Astrocyte (in vitro differentiated cells and primary cell): ENCODE measurements around the gene UVRAG. TPM values are rescaled to one million over a fixed set of nuclear protein-coding genes. Genes with fewer than 3 reads are reported as not detected.

ENCODE experiments used
- DNase-seq: peaks from one replicate; pipeline ENCODE4 v3.0.0-alpha.2; 2010; ENCODE audit warnings: low read depth
- FAIRE-seq: peaks from 2 replicates; lab custom pipeline; 2011; peaks lifted over from hg19 to GRCh38; lab: Jason Lieb, UNC
- H2AFZ ChIP-seq: 2 replicates; pipeline ENCODE4 v1.6.0; 2012; ENCODE audit warnings: low read depth, low read length, inconsistent platforms
- H3K27ac ChIP-seq: 2 replicates; pipeline ENCODE4 v1.5.1; 2011; ENCODE audit warnings: low read depth, low read length, inconsistent platforms
- H3K27me3 ChIP-seq: 2 replicates; pipeline ENCODE4 v1.6.0; 2011; ENCODE audit warnings: low read length, inconsistent platforms; ENCODE audit not compliant: insufficient read depth
- H3K36me3 ChIP-seq: 2 replicates; pipeline ENCODE4 v1.5.1; 2011; ENCODE audit warnings: low read length, inconsistent platforms; ENCODE audit not compliant: insufficient read depth
- H3K4me1 ChIP-seq: 2 replicates; pipeline ENCODE4 v1.5.1; 2011; ENCODE audit warnings: low read length, inconsistent platforms; ENCODE audit not compliant: insufficient read depth
- H3K4me2 ChIP-seq: 2 replicates; pipeline ENCODE4 v1.6.0; 2012; ENCODE audit warnings: low read length, inconsistent platforms
- H3K4me3 ChIP-seq: 2 replicates; pipeline ENCODE4 v1.5.1; 2011; ENCODE audit warnings: low read depth, mild to moderate bottlenecking, low read length, inconsistent platforms; ENCODE audit not compliant: insufficient read depth
- H3K79me2 ChIP-seq: 2 replicates; pipeline ENCODE4 v1.6.0; 2012; ENCODE audit warnings: mild to moderate bottlenecking, low read length, inconsistent platforms; ENCODE audit not compliant: insufficient read depth
- H3K9ac ChIP-seq: 2 replicates; pipeline ENCODE4 v1.6.0; 2012; ENCODE audit warnings: mild to moderate bottlenecking, low read length, inconsistent platforms
- H3K9me3 ChIP-seq: 2 replicates; pipeline ENCODE4 v1.5.1; 2012; ENCODE audit warnings: low read depth, mild to moderate bottlenecking, low read length, inconsistent platforms; ENCODE audit not compliant: insufficient read depth
- H4K20me1 ChIP-seq: 2 replicates; pipeline ENCODE4 v1.6.0; 2012; ENCODE audit warnings: low read length, inconsistent platforms; ENCODE audit not compliant: insufficient read depth
- H3K27ac Mint-ChIP-seq: one replicate; pipeline ENCODE4 v1.8.0; 2021; ENCODE audit warnings: mild to moderate bottlenecking, mixed read lengths; ENCODE audit not compliant: unreplicated experiment
- H3K27me3 Mint-ChIP-seq: one replicate; pipeline ENCODE4 v1.8.0; 2021; ENCODE audit warnings: low read depth, mixed read lengths; ENCODE audit not compliant: unreplicated experiment
- H3K36me3 Mint-ChIP-seq: one replicate; pipeline ENCODE4 v1.8.0; 2021; ENCODE audit warnings: low read depth, mixed read lengths; ENCODE audit not compliant: unreplicated experiment
- H3K4me1 Mint-ChIP-seq: one replicate; pipeline ENCODE4 v1.8.0; 2021; ENCODE audit warnings: low read depth, mixed read lengths; ENCODE audit not compliant: unreplicated experiment
- H3K4me3 Mint-ChIP-seq: one replicate; pipeline ENCODE4 v1.8.0; 2021; ENCODE audit warnings: mild to moderate bottlenecking, moderate library complexity, mixed read lengths; ENCODE audit not compliant: unreplicated experiment
- H3K9me3 Mint-ChIP-seq: one replicate; pipeline ENCODE4 v1.8.0; 2021; ENCODE audit warnings: mild to moderate bottlenecking, mixed read lengths; ENCODE audit not compliant: unreplicated experiment
- CTCF ChIP-seq: IDR thresholded peaks from 2 replicates; pipeline ENCODE4 v1.5.1; 2011; ENCODE audit warnings: low read depth, mild to moderate bottlenecking, inconsistent platforms, low read length, moderate library complexity; ENCODE audit not compliant: insufficient read depth
- EZH2 ChIP-seq: IDR thresholded peaks from 2 replicates; pipeline ENCODE4 v1.6.1; 2012; ENCODE audit warnings: mild to moderate bottlenecking, low read length, inconsistent platforms; ENCODE audit not compliant: insufficient read depth
- total RNA-seq: library from RNA; stranded (reverse); gene quantifications from 2 replicates; pipeline ENCODE4 v1.2.1, GENCODE V29; 2021

Gene UVRAG
- total RNA-seq, 1 donor from 2014 or later, result 15.3 TPM

DNA sequence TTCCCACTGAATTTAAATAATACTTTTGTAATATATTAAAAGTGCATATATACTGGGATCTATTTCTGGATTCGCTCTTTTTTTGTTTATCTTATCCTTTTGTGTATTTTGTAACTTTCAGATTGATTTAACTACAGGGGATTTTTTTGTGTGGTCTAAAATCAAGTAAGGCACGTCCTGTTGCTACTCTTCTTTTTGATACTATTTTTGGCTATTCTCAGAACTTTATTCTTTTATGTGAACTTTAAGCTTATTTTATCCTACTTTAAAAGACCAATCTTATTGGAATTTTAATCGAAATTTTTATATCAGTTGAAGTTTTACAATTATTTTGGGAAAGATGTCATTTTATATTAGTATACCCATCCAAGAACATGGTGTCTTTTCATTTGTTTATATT is 106.8 kb downstream of the UVRAG start:
- no peaks in the 10 kb centered on the region for H3K36me3 Mint-ChIP-seq
- peaks cover 7% of the 10 kb centered on the region for H3K4me1 ChIP-seq
- H3K36me3 ChIP-seq, result no peaks in the 10 kb centered on the region
- no peak overlapping the region for H3K27ac ChIP-seq
- no peak for FAIRE-seq
- no peaks in the 10 kb centered on the region for H3K9me3 ChIP-seq
- H4K20me1 ChIP-seq, result no peaks in the 10 kb centered on the region
- H3K4me3 Mint-ChIP-seq, result no peak overlapping the region
- DNase-seq, result no peak
- H3K9me3 Mint-ChIP-seq, result no peaks in the 10 kb centered on the region
- no peak overlapping the region for H3K27ac Mint-ChIP-seq
- no peak overlapping the region for H3K4me2 ChIP-seq
- no peak overlapping the region for H2AFZ ChIP-seq
- H3K9ac ChIP-seq, result no peak overlapping the region
- H3K27me3 ChIP-seq, result no peaks in the 10 kb centered on the region
- no peaks in the 10 kb centered on the region for H3K79me2 ChIP-seq
- TF ChIP-seq EZH2, result no peak
- no peak for TF ChIP-seq CTCF
- no peaks in the 10 kb centered on the region for H3K27me3 Mint-ChIP-seq
- H3K4me3 ChIP-seq, result no peak overlapping the region
- H3K4me1 Mint-ChIP-seq, result peaks cover 14% of the 10 kb centered on the region

DNA sequence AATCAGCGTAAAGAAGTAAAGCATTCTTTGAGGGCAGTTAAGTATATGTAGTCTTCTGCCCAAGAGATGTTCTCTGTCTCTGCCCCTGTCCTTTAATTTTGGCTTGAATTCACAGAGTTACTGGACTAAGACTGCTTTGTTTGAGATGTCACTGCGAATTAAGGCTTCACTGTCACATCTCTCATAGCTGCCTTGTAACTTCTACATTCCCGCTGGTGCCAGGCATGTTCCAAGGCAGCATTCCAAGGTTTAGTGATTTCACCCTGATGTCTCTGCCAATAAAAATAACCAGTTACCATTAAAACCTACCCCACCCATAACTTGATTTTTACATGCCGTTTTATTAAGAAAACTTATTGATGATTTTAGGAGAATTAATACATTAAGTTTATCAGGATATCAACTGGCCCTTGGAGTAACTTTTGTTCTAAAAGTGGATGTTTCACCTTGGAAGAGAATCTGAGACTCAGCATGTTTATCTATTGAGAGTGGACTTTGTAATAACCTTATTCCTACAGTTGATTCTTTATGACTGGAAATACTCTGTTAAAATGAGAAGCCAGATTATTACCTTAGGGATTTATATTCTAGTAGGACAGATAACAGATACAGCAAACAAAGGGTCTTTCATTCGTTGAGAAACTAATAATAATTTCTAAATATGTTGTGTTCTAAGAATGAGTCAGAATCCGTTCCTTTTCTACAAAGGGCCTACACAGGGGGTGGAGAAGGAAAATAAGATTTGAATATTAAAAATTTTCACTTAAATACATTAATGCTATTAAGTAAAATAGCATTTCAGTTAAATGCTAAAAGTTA is 110.2 kb downstream of the UVRAG start:
- Histone ChIP-seq H3K4me3 (no peak overlapping the region), H4K20me1 (no peaks in the 10 kb centered on the region), H3K27me3 (no peaks in the 10 kb centered on the region), H3K9ac (no peak overlapping the region), H3K27ac (no peak overlapping the region), H3K79me2 (no peaks in the 10 kb centered on the region), H3K4me2 (peak overlapping the region; percentile 28), H3K9me3 (no peaks in the 10 kb centered on the region), H3K36me3 (no peaks in the 10 kb centered on the region), H2AFZ (no peak overlapping the region), H3K4me1 (peaks cover 7% of the 10 kb centered on the region)
- Mint-ChIP-seq H3K27me3 (no peaks in the 10 kb centered on the region), H3K9me3 (no peaks in the 10 kb centered on the region), H3K4me3 (no peak overlapping the region), H3K27ac (no peak overlapping the region), H3K36me3 (peaks cover 3% of the 10 kb centered on the region), H3K4me1 (peaks cover 14% of the 10 kb centered on the region)
- DNase-seq (peak; percentile 44), FAIRE-seq (no peak)
- no peak for TF ChIP-seq CTCF
- TF ChIP-seq EZH2, result no peak

DNA sequence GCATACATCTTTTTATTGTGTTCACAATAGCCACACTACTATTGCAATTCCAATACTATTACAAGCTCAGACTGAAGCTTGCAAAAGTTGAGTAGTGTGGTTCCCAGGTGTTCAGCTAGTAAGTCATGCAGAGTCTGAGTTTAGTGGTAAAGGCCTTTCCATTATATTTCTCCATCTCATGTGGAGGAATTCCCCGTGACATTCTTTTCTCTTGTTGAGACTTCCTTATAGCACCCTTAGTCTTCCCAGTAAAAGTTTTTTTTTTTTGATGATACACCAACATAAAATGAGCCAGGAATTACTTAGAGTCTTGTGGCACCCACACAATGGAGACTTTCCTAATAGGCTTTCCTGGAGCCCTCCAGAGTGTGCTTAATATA is 110.8 kb downstream of the UVRAG start:
- Histone ChIP-seq H3K4me1 (peaks cover 7% of the 10 kb centered on the region), H3K79me2 (no peaks in the 10 kb centered on the region), H4K20me1 (no peaks in the 10 kb centered on the region), H3K9me3 (no peaks in the 10 kb centered on the region), H3K4me2 (no peak overlapping the region), H3K27me3 (no peaks in the 10 kb centered on the region), H2AFZ (no peak overlapping the region), H3K9ac (no peak overlapping the region), H3K4me3 (no peak overlapping the region), H3K36me3 (no peaks in the 10 kb centered on the region), H3K27ac (no peak overlapping the region)
- Mint-ChIP-seq H3K4me1 (peaks cover 18% of the 10 kb centered on the region), H3K27ac (peak overlapping the region; percentile 43), H3K27me3 (no peaks in the 10 kb centered on the region), H3K9me3 (no peaks in the 10 kb centered on the region), H3K36me3 (peaks cover 3% of the 10 kb centered on the region), H3K4me3 (no peak overlapping the region)
- FAIRE-seq (no peak), DNase-seq (peak; percentile 56)
- TF ChIP-seq EZH2 (no peak), CTCF (no peak)
